Esophagus mucosa (tissue), 1 donor: ENCODE measurements around the gene GPR107. TPM values are rescaled to one million over a fixed set of nuclear protein-coding genes. Genes with fewer than 3 reads are reported as not detected.
A peak's percentile ranks its signal among the peaks of the same experiment; 100 is the strongest.

Experiments used
- ATAC-seq: fragments of 200-7000 bp; cut with Tn5 transposase; one replicate; pipeline ENCODE4 v1.9.1; 2020
- total RNA-seq: library from RNA; stranded (reverse); gene quantifications from one replicate; pipeline ENCODE4 v1.2.4, GENCODE V29; 2023
- donor health status: DM: yes; HTN: yes; CAD: no.

Gene GPR107
- total RNA-seq, 1 donor from 2014 or later: 29.8 TPM

GRCh38 chr9:130165579-130165978 lies 111.9 kb downstream of the GPR107 start:
- ATAC-seq: no peak

GRCh38 chr9:130166399-130166798 lies 112.7 kb downstream of the GPR107 start:
- ATAC-seq: no peak

- ATAC-seq: no peak
Observed at GRCh38 chr9:130167927-130168326, 114.2 kb downstream of the GPR107 start.

GRCh38 chr9:130171226-130172148 lies 117.8 kb downstream of the GPR107 start:
- ATAC-seq: peak; percentile 2

GRCh38 chr9:130172161-130172857 lies 118.6 kb downstream of the GPR107 start, which contains the start of gene NCS1:
Gene NCS1, plus strand, starts transcription at chr9:130172404. Its CDS starts 260 bp downstream, at chr9:130172664.
- ATAC-seq: peak; percentile 75

GRCh38 chr9:130172858-130173665 lies 119.4 kb downstream of the GPR107 start:
- peak; percentile 5 for ATAC-seq

- ATAC-seq: no peak
Observed at GRCh38 chr9:130173666-130173983, 119.9 kb downstream of the GPR107 start.

- ATAC-seq: no peak
Observed at GRCh38 chr9:130174025-130174424, 120.3 kb downstream of the GPR107 start.

GRCh38 chr9:130174920-130175321 lies 121.2 kb downstream of the GPR107 start:
- no peak for ATAC-seq

GRCh38 chr9:130175355-130175754 lies 121.6 kb downstream of the GPR107 start:
- ATAC-seq: no peak

GRCh38 chr9:130176760-130177159 lies 123.1 kb downstream of the GPR107 start:
- ATAC-seq: no peak

- no peak for ATAC-seq
Observed at GRCh38 chr9:130177898-130178805, 124.4 kb downstream of the GPR107 start.

- ATAC-seq: no peak
Observed at GRCh38 chr9:130179331-130179907, 125.7 kb downstream of the GPR107 start.

GRCh38 chr9:130180516-130180915 lies 126.8 kb downstream of the GPR107 start:
- ATAC-seq: no peak

GRCh38 chr9:130181678-130182380 lies 128.1 kb downstream of the GPR107 start:
- peak; percentile 90 for ATAC-seq

- ATAC-seq: no peak
Observed at GRCh38 chr9:130182381-130182909, 128.7 kb downstream of the GPR107 start.

- no peak for ATAC-seq
Observed at GRCh38 chr9:130183133-130183762, 129.5 kb downstream of the GPR107 start.

GRCh38 chr9:130185017-130185416 lies 131.3 kb downstream of the GPR107 start:
- no peak for ATAC-seq

GRCh38 chr9:130185490-130186031 lies 131.9 kb downstream of the GPR107 start:
- ATAC-seq: no peak

- ATAC-seq: no peak
Observed at GRCh38 chr9:130186051-130186450, 132.3 kb downstream of the GPR107 start.
